Measurements from ENCODE around the gene APOC4. TPM values are rescaled to one million over a fixed set of nuclear protein-coding genes. Genes with fewer than 3 reads are reported as not detected.

Gene APOC4
- total RNA-seq, 4 donors from 2014 or later, result not detected

DNA sequence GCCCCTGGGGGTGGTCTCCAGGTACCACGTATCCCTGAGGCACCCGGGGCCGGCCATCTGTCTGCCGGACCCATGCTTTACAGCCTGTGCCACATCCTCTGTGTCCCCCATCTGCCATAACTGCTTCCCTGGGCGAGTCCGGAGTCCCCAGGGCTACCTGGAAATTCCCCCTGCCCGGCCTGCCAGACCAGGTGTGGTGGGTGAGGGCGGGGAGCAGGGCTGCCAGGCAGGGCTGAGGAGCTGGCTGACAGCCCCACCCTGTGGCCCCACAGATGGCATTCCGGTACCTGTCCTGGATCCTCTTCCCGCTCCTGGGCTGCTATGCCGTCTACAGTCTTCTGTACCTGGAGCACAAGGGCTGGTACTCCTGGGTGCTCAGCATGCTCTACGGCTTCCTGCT, 48.9 kb downstream of the APOC4 start:
- peaks cover 0 to 57% of the 10 kb centered on the region in 2 donors for H3K36me3 ChIP-seq
- intact Hi-C loops (cut with DNase I; ENCODE audit: low total_unique reads) (no loop called here), in situ Hi-C loops (cut with MboI; ENCODE audit: low sequenced_read_pairs in 4 of 4) (no loop called here)
- H3K27ac ChIP-seq, result no peak overlapping the region
- H3K9me3 ChIP-seq, result no peaks in the 10 kb centered on the region
- no peak overlapping the region for H3K4me3 ChIP-seq
- DNase-seq (no peak), ATAC-seq (no peak)
- no peaks in the 10 kb centered on the region for H3K4me1 ChIP-seq
- no peak for TF ChIP-seq POLR2A (IDR thresholded peaks at IDR 0.05)
- TF ChIP-seq, protein P1, sequence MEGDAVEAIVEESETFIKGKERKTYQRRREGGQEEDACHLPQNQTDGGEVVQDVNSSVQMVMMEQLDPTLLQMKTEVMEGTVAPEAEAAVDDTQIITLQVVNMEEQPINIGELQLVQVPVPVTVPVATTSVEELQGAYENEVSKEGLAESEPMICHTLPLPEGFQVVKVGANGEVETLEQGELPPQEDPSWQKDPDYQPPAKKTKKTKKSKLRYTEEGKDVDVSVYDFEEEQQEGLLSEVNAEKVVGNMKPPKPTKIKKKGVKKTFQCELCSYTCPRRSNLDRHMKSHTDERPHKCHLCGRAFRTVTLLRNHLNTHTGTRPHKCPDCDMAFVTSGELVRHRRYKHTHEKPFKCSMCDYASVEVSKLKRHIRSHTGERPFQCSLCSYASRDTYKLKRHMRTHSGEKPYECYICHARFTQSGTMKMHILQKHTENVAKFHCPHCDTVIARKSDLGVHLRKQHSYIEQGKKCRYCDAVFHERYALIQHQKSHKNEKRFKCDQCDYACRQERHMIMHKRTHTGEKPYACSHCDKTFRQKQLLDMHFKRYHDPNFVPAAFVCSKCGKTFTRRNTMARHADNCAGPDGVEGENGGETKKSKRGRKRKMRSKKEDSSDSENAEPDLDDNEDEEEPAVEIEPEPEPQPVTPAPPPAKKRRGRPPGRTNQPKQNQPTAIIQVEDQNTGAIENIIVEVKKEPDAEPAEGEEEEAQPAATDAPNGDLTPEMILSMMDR (IDR thresholded peaks at IDR 0.05 in 4 of 5, conservative IDR thresholded peaks at IDR 0.05 in 1 of 5), result no peak
- H3K27me3 ChIP-seq, result no peaks in the 10 kb centered on the region

DNA sequence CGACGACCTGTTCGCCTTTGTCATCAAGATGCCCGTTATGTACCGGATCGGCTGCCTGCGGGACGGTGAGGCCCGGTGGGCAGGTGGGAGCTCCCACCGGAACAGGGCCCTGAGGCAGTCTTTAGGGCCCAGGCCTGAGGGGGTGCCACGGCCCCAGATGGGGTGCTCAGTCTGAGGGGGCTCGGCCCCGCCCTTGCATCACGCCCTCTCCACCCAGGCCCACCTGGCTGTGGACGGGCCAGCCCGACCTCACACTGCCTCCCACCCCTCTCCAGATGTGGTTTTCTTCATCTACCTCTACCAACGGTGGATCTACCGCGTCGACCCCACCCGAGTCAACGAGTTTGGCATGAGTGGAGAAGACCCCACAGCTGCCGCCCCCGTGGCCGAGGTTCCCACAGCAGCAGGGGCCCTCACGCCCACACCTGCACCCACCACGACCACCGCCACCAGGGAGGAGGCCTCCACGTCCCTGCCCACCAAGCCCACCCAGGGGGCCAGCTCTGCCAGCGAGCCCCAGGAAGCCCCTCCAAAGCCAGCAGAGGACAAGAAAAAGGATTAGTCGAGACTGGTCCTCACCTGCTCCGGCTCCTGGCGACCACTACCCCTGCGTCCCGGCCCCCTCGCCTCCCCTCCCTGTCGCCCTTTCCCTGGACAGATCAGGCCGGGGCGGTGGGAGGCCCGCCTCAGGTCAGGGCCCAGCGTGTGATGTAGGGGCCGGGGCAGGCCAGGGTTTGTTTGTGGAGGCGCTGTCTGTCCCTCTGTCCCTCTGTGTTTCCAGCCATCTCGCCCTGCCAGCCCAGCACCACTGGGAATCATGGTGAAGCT, 50.5 kb downstream of the APOC4 start:
- intact Hi-C loops (cut with DNase I; ENCODE audit: low total_unique reads) (no loop called here), in situ Hi-C loops (cut with MboI; ENCODE audit: low sequenced_read_pairs in 4 of 4) (no loop called here)
- Histone ChIP-seq H3K4me3 (no peak overlapping the region), H3K36me3 (peaks cover 0 to 41% of the 10 kb centered on the region in 2 donors), H3K27me3 (no peaks in the 10 kb centered on the region), H3K27ac (no peak overlapping the region), H3K4me1 (no peaks in the 10 kb centered on the region), H3K9me3 (no peaks in the 10 kb centered on the region)
- TF ChIP-seq, protein P1 (IDR thresholded peaks at IDR 0.05 in 4 of 5, conservative IDR thresholded peaks at IDR 0.05 in 1 of 5), result no peak
- TF ChIP-seq POLR2A (IDR thresholded peaks at IDR 0.05), result no peak
- no peak for ATAC-seq
- DNase-seq, result no peak

DNA sequence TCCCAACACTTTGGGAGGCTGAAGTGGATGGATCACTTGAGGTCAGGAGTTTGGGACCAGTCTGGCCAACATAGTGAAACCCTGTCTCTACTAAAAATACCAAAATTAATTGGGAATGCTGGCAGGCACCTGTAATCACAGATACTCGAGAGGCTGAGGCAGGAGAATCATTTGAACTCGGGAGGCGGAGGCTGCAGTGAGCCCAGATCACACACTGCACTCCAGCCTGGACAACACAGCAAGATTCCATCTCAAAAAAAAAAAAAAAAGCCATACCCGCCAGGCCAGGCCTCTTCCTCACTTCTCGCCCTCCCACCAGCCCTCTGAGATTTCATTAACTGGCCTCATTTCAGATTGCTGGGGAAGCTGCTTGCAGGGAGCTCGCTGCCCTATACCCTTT, 51.5 kb downstream of the APOC4 start:
- DNase-seq, result no peak
- H3K4me1 ChIP-seq, result no peaks in the 10 kb centered on the region
- H3K4me3 ChIP-seq, result no peak overlapping the region
- intact Hi-C loops (cut with DNase I; ENCODE audit: low total_unique reads), result no loop called here
- no peak for ATAC-seq
- no peaks in the 10 kb centered on the region for H3K9me3 ChIP-seq
- in situ Hi-C loops (cut with MboI; ENCODE audit: low sequenced_read_pairs in 4 of 4), result no loop called here
- no peak overlapping the region for H3K27ac ChIP-seq
- TF ChIP-seq POLR2A (IDR thresholded peaks at IDR 0.05), result no peak
- TF ChIP-seq, protein P1 (IDR thresholded peaks at IDR 0.05 in 4 of 5, conservative IDR thresholded peaks at IDR 0.05 in 1 of 5), result no peak
- no peaks in the 10 kb centered on the region for H3K27me3 ChIP-seq
- peaks cover 0 to 40% of the 10 kb centered on the region in 2 donors for H3K36me3 ChIP-seq

DNA sequence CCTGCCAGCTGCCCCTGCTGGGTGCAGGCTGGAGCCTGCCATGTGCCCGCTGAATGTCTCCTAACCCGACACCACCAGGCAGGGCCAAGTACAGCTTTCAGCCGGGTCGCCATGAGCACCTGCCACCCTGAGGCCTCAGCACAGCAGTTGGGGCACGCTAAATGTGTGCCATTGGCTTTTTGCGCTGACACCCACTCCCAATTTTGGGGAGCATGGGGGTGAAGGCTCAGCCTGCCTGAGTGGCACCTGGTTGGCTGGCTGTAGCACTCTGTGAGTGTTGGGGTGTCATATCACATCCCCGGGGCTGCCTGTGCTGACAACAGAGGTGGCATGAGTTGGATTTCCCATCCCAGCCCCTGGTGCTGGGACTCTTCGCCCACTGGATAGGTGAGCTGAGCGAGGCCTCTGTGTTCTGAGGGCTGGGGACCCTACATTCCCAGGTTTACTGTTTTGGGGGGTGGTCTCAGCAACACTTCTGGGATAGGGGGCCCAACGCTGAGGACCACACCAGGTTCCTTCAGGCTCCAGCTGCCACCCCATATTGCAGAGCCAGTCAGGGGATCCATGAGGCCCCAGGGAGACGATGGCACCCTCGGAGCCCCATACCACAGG, 52.0 kb downstream of the APOC4 start:
- in situ Hi-C loops (cut with MboI; ENCODE audit: low sequenced_read_pairs in 4 of 4), result no loop called here
- H3K36me3 ChIP-seq, result peaks cover 0 to 39% of the 10 kb centered on the region in 2 donors
- ATAC-seq, result peak in 1 of 2 donors; percentile 44

More for the DNA sequence above, 52.0 kb downstream of the APOC4 start:
- peak in 1 of 2 donors; percentile 28 for DNase-seq
- H3K27me3 ChIP-seq, result no peaks in the 10 kb centered on the region
- H3K4me1 ChIP-seq, result no peaks in the 10 kb centered on the region
- H3K9me3 ChIP-seq, result no peaks in the 10 kb centered on the region
- H3K27ac ChIP-seq, result no peak overlapping the region
- TF ChIP-seq, protein P1 (IDR thresholded peaks at IDR 0.05 in 4 of 5, conservative IDR thresholded peaks at IDR 0.05 in 1 of 5), result no peak
- TF ChIP-seq POLR2A (IDR thresholded peaks at IDR 0.05), result no peak
- intact Hi-C loops (cut with DNase I; ENCODE audit: low total_unique reads), result no loop called here
- H3K4me3 ChIP-seq, result no peak overlapping the region

Other genes with a start within 250 kb of the APOC4 start
- not detected for gene CEACAM16, start 243.1 kb upstream of the APOC4 start, total RNA-seq
- gene BCL3, start 193.5 kb upstream of the APOC4 start, total RNA-seq, result 10 to 100 TPM in 1 of 4 donors, 1 to 10 TPM in 3; 7.2 to 15.7 (median 8.5) TPM
- gene CBLC, start 164.3 kb upstream of the APOC4 start, total RNA-seq, result under 1 TPM in 1 of 4 donors, not detected in 3; 0.49 TPM
- 10 to 100 TPM; 10.2 to 24.6 (median 23.6) TPM for gene BCAM, start 133.1 kb upstream of the APOC4 start, total RNA-seq
- gene NECTIN2, start 95.9 kb upstream of the APOC4 start, total RNA-seq, result 10 to 100 TPM; 10.3 to 20.8 (median 16.7) TPM
- gene TOMM40, start 51.0 kb upstream of the APOC4 start, total RNA-seq, result 100 to 1,000 TPM in 1 of 4 donors, 10 to 100 TPM in 3; 75.1 to 148 (median 86.0) TPM
- 10 to 100 TPM; 18.9 to 36.5 (median 29.1) TPM for gene APOE, start 36.4 kb upstream of the APOC4 start, total RNA-seq
- 10 to 100 TPM in 1 of 4 donors, 1 to 10 TPM in 3; 1.1 to 18.7 (median 7.9) TPM for gene APOC1, start 27.6 kb upstream of the APOC4 start, total RNA-seq
- gene APOC2, start 3.8 kb downstream of the APOC4 start, total RNA-seq, result 10 to 100 TPM in 1 of 4 donors, 1 to 10 TPM in 1, not detected in 2; 8.9 to 24.0 TPM
- 100 to 1,000 TPM in 1 of 4 donors, 10 to 100 TPM in 3; 61.3 to 116 (median 89.4) TPM for gene CLPTM1, start 13.1 kb downstream of the APOC4 start, total RNA-seq
- gene RELB, start 59.2 kb downstream of the APOC4 start, total RNA-seq, result 10 to 100 TPM in 3 of 4 donors, 1 to 10 TPM in 1; 8.4 to 21.5 (median 12.9) TPM
- gene CLASRP, start 96.8 kb downstream of the APOC4 start, total RNA-seq, result 100 to 1,000 TPM in 2 of 4 donors, 10 to 100 TPM in 2; 28.8 to 121 (median 91.5) TPM
- not detected for gene ZNF296, start 134.2 kb downstream of the APOC4 start, total RNA-seq
- gene GEMIN7, start 137.0 kb downstream of the APOC4 start, total RNA-seq, result 10 to 100 TPM; 18.6 to 33.4 (median 27.9) TPM
- 10 to 100 TPM; 30.5 to 51.1 (median 39.7) TPM for gene PPP1R37, start 150.9 kb downstream of the APOC4 start, total RNA-seq
- gene NKPD1, start 218.7 kb downstream of the APOC4 start, total RNA-seq, result under 1 TPM in 1 of 4 donors, not detected in 3; 0.16 TPM
- 10 to 100 TPM; 18.4 to 29.2 (median 24.8) TPM for gene TRAPPC6A, start 236.0 kb downstream of the APOC4 start, total RNA-seq
- 10 to 100 TPM in 1 of 4 donors, 1 to 10 TPM in 3; 1.9 to 14.9 (median 5.8) TPM for gene BLOC1S3, start 236.5 kb downstream of the APOC4 start, total RNA-seq

All from gastrocnemius medialis (tissue), 4 donors.